GM10266 (cell line): ENCODE data around the gene FKBP5.

Experiments
- DNase-seq: peaks from one replicate; pipeline ENCODE4 v3.0.0; 2012; ENCODE audit errors: extremely low spot score
- TF ChIP-seq, protein P1 (sequence below): IDR thresholded peaks from 2 replicates; pipeline ENCODE4 v1.5.1; 2012; ENCODE audit warnings: mild to moderate bottlenecking, low read depth; ENCODE audit not compliant: control insufficient read depth, insufficient read depth; ENCODE audit errors: missing control alignments

Gene FKBP5

DNA sequence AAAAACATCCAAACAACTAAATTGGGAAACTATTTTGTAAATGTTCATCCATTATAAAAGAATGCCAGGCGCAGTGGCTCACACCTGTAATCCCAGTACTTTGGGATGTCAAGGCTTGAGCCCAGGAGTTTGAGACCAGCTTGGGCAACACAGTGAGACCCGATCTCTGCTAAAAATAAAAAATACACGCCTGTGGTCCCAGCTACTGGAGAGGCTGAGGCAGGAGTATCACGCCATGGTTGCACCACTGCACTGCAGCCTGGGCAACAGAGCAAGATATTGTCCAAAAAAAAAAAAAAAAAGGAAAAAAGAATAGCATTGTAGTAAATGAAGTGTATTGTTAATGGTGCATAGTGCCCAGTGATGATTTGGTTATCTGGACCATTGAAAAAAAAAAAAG lies 38.7 kb downstream of the FKBP5 start:
- TF ChIP-seq, protein P1, sequence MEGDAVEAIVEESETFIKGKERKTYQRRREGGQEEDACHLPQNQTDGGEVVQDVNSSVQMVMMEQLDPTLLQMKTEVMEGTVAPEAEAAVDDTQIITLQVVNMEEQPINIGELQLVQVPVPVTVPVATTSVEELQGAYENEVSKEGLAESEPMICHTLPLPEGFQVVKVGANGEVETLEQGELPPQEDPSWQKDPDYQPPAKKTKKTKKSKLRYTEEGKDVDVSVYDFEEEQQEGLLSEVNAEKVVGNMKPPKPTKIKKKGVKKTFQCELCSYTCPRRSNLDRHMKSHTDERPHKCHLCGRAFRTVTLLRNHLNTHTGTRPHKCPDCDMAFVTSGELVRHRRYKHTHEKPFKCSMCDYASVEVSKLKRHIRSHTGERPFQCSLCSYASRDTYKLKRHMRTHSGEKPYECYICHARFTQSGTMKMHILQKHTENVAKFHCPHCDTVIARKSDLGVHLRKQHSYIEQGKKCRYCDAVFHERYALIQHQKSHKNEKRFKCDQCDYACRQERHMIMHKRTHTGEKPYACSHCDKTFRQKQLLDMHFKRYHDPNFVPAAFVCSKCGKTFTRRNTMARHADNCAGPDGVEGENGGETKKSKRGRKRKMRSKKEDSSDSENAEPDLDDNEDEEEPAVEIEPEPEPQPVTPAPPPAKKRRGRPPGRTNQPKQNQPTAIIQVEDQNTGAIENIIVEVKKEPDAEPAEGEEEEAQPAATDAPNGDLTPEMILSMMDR, result no peak
- DNase-seq, result no peak

DNA sequence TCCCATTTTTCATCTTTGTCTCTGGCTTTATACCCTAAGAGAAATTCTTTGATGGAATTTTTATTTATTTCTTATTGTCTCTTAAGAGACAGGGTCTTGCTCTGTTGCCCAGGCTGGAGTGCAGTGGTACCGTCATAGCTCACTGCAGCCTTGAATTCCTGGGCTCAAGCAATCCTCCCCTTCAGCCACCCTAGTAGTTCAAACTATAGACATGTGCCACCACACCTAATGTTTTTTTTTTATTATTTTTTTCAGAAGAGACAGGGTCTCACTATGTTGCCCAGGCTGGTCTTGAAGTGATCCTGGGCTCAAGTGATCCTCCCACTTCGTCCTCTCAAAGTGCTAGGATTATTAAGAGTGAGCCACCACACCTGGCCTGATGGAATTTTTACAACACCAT lies 40.5 kb downstream of the FKBP5 start:
- DNase-seq, result no peak
- TF ChIP-seq, protein P1, result no peak

DNA sequence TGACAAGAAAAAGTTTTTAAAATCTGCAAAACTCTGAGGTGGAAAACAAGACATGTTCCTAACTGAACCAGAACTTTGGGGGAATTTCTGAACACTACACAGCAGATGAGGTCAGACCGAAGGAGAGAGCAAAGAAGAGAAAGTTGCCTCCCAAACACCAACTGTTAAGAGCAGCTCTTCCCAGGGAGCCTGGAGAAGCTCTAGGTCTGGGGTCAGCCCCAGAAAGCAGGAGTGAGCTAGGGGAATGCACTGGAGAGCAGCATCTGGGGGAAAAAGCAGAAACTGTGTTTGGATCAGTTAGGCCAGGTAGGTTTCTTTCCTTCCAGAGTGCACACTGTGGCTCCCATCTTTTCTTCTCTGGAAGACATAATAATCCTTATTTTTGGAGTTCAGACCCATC lies 41.3 kb downstream of the FKBP5 start:
- no peak for DNase-seq
- TF ChIP-seq, protein P1, result no peak

DNA sequence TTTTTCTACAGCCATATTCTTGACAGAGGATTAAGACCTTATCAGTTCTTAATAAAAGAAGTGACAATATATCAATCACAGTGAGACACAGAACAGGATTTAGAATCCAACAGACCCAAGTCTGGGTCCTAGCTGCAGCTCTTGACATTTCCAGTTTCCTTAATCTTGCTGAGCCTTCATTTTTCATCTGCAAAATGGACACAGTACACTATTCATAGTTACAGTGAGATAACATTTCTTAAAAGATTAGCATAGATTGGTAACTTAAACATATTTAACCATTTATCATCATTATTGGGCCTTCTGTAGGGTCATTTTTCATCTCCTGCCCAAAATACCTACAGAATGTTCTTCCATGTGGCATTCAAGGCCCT lies 45.6 kb downstream of the FKBP5 start:
- TF ChIP-seq, protein P1, result no peak
- DNase-seq, result no peak

DNA sequence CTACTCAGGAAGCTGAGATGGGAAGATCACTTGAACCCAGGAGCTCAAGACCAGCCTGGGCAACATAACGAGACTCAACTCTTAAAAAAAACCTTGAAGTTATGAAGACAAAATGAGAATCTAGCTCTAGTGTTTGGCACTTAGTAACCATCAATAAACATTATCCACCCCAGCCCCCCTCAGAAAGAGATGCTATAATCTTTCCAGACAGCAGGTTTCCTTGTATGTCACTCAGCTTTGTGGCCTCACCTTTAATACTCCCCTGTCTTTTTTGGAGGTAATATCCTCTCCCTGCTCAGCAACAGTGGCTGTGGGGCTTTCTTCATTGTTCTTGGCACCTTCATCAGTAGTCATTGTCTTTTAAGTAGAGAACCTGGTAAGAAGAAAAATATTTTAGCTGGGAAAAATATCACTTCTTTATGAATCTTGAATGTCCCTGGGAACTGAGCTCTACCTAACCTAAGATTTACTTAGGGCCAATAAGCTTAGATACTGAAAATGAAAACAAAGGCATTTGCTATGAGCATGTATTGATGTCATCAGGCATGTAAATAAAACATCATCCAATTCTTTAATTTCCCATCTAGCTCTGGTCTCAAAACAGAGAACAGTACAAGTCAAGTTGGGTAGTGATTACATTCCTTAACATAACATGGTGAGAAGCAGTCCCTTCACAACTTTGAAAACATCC lies 46.1 kb downstream of the FKBP5 start:
- DNase-seq, result no peak
- TF ChIP-seq, protein P1, result no peak

DNA sequence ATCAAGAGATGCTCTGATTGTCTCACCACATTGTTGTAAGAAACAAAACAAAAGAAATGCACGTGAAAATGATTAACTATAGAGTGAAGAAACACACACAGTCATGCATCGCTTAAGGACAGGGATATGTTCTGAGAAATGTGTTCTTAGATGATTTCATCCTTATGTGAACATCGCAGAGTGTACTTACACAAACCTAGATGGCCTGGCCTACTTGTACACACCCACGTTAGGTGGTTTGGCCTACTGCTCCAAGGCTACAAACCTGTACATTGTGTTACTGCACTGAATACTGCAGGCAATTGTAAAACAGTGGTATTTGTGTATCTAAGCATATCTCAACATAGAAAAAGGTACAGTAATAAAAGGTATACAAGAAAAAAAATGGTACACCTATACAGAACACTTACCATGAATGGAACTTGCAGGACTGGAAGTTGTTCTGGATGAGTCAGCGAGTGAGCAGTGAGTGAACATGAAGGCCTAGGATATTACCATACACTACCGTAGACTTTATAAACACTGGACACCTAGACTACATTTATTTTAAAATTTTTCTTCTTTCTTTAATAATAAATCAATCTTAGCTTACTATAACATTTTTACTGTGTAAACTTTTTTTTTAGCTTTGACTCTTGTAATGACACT lies 48.6 kb downstream of the FKBP5 start:
- no peak for DNase-seq
- TF ChIP-seq, protein P1, result no peak

DNA sequence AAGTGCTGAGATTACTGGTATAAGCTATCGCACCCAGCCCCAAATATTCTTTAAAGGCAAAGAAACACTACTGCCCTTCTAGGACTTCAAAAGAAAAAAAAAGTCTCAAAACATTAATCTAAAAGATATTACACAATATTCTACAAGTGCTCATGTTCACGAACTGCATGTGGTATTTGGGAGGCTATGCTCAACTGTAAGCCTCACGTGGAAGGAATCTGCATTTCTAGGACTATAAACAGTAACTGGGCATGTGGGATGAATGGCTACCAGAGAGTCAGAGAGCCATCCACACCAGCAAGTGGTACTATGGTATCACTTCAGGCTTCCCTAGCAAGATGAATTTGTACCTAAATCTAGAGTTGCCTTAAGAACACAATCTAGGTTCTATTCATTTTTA lies 50.0 kb downstream of the FKBP5 start:
- no peak for DNase-seq
- TF ChIP-seq, protein P1, result no peak
